NCI-H82 (cell line): Measurements from ENCODE around the gene PSME4.
"Not testable (repeated sequence)": the region's sequence is repeated elsewhere in the genome, so short reads cannot be mapped to it uniquely, and the experiment has no call there.

Experiments
- DNase-seq: peaks from one replicate; lab custom pipeline; 2025; lab: John Stamatoyannopoulos, UW

The PSME4 gene

GRCh38 chr2:53961478-53962216, 9.1 kb downstream of the PSME4 start:
- not testable (repeated sequence) for DNase-seq

GRCh38 chr2:53960476-53960875, 10.3 kb downstream of the PSME4 start:
- peak; percentile 38 for DNase-seq

GRCh38 chr2:53958443-53958842, 12.3 kb downstream of the PSME4 start:
- peak; percentile 23 for DNase-seq

- no peak for DNase-seq
Observed at GRCh38 chr2:53952519-53952918, 18.3 kb downstream of the PSME4 start.

- DNase-seq, result no peak
Observed at GRCh38 chr2:53949457-53949856, 21.3 kb downstream of the PSME4 start.

- no peak for DNase-seq
Observed at GRCh38 chr2:53945538-53945937, 25.3 kb downstream of the PSME4 start.

GRCh38 chr2:53944542-53944941, 26.3 kb downstream of the PSME4 start:
- DNase-seq, result no peak

- no peak for DNase-seq
Observed at GRCh38 chr2:53942280-53942679, 28.5 kb downstream of the PSME4 start.

- DNase-seq, result no peak
Observed at GRCh38 chr2:53941749-53942148, 29.0 kb downstream of the PSME4 start.

- DNase-seq, result no peak
Observed at GRCh38 chr2:53939656-53940055, 31.1 kb downstream of the PSME4 start.

- no peak for DNase-seq
Observed at GRCh38 chr2:53938904-53939303, 31.9 kb downstream of the PSME4 start.

GRCh38 chr2:53933329-53933728, 37.5 kb downstream of the PSME4 start:
- DNase-seq, result no peak

GRCh38 chr2:53926321-53926720, 44.5 kb downstream of the PSME4 start:
- not testable (repeated sequence) for DNase-seq

- no peak for DNase-seq
Observed at GRCh38 chr2:53913721-53914120, 57.1 kb downstream of the PSME4 start.

- peak; percentile 5 for DNase-seq
Observed at GRCh38 chr2:53911434-53912189, 59.2 kb downstream of the PSME4 start.

- DNase-seq, result no peak
Observed at GRCh38 chr2:53907582-53907981, 63.2 kb downstream of the PSME4 start.

- no peak for DNase-seq
Observed at GRCh38 chr2:53905396-53905795, 65.4 kb downstream of the PSME4 start.

GRCh38 chr2:53903011-53903410, 67.8 kb downstream of the PSME4 start:
- no peak for DNase-seq

GRCh38 chr2:53901192-53901591, 69.6 kb downstream of the PSME4 start:
- no peak for DNase-seq

- no peak for DNase-seq
Observed at GRCh38 chr2:53896864-53897263, 73.9 kb downstream of the PSME4 start.

- DNase-seq, result no peak
Observed at GRCh38 chr2:53886406-53887280, 84.2 kb downstream of the PSME4 start.

- DNase-seq, result no peak
Observed at GRCh38 chr2:53884883-53885282, 85.9 kb downstream of the PSME4 start.

GRCh38 chr2:53881986-53882385, 88.8 kb downstream of the PSME4 start:
- DNase-seq, result no peak
